Measurements from ENCODE around the gene SEZ6. TPM values are rescaled to one million over a fixed set of nuclear protein-coding genes. Genes with fewer than 3 reads are reported as not detected.

SEZ6 gene
- total and polyA plus RNA-seq, 10 of the 15 experiments (the other 5 are each of a cell fraction or from before 2014, with no cell fraction given): 0.05 to 0.87 (median 0.17) TPM; not detected in 4

GRCh38 chr17:29051194-29051593 lies 45.4 kb upstream of the SEZ6 start (continued):
- TF ChIP-seq CHD1 (IDR thresholded peaks at IDR 0.05; ENCODE audit: low read depth, low read length) (no peak), BCLAF1 (IDR thresholded peaks at IDR 0.05) (no peak), BRCA1 (IDR thresholded peaks at IDR 0.05; ENCODE audit: low read depth, low read length) (no peak), SMAD1 (IDR thresholded peaks at IDR 0.05; ENCODE audit: low read depth, partially characterized antibody) (no peak)

- RAD21 ChIA-PET (ENCODE audit: unreplicated experiment): no interaction called here
- H4K20me1 ChIP-seq (ENCODE audit: control insufficient read depth, insufficient read depth): no peaks in the 10 kb centered on the region
- CTCF ChIA-PET: no interaction called here
- peaks cover 2 to 4% of the 10 kb centered on the region in 2 experiments; a peak in 3 of 4 replicates for H3K27me3 ChIP-seq (replicated peaks in 1 of 2; ENCODE audit: control insufficient read depth in 2 of 2, insufficient read depth in 2 of 2, low read length in 1 of 2)
- no peak for DNase-seq (ENCODE audit: low read depth, low spot score)
- H2AFZ ChIP-seq (ENCODE audit: control insufficient read depth, low read depth, low read length): no peak overlapping the region
- FAIRE-seq: no peak
- no peak overlapping the region for H3K4me2 ChIP-seq (ENCODE audit: control insufficient read depth, insufficient read depth)
- H3K27ac ChIP-seq (ENCODE audit: control insufficient read depth, insufficient read depth): no peak overlapping the region
- WGBS (ENCODE audit: insufficient coverage, insufficient replicate concordance, low lambda C conversion rate, missing lambda C conversion rate): 38% methylated on average over 5 of the region's 5 CpGs
- H3K4me3 ChIP-seq: no peak overlapping the region
- TF ChIP-seq, protein P1, sequence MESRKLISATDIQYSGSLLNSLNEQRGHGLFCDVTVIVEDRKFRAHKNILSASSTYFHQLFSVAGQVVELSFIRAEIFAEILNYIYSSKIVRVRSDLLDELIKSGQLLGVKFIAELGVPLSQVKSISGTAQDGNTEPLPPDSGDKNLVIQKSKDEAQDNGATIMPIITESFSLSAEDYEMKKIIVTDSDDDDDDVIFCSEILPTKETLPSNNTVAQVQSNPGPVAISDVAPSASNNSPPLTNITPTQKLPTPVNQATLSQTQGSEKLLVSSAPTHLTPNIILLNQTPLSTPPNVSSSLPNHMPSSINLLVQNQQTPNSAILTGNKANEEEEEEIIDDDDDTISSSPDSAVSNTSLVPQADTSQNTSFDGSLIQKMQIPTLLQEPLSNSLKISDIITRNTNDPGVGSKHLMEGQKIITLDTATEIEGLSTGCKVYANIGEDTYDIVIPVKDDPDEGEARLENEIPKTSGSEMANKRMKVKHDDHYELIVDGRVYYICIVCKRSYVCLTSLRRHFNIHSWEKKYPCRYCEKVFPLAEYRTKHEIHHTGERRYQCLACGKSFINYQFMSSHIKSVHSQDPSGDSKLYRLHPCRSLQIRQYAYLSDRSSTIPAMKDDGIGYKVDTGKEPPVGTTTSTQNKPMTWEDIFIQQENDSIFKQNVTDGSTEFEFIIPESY (IDR thresholded peaks at IDR 0.05): no peak
- TF ChIP-seq SPI1 (IDR thresholded peaks at IDR 0.05; ENCODE audit: borderline replicate concordance, insufficient read depth, low read depth, low read length) (no peak), ELK1 (IDR thresholded peaks at IDR 0.05; ENCODE audit: low read depth, low read length) (no peak), SMARCA5 (IDR thresholded peaks at IDR 0.05) (no peak), BRCA1 (IDR thresholded peaks at IDR 0.05; ENCODE audit: low read depth, low read length) (no peak), CBX5 (IDR thresholded peaks at IDR 0.05; ENCODE audit: low read depth) (no peak), RCOR1 (conservative IDR thresholded peaks at IDR 0.05; ENCODE audit: low read depth, low read length) (no peak), MEF2B (IDR thresholded peaks at IDR 0.05; ENCODE audit: partially characterized antibody, poor library complexity, severe bottlenecking) (no peak), SREBF2 (IDR thresholded peaks at IDR 0.05; ENCODE audit: low read length) (no peak), SMAD5 (IDR thresholded peaks at IDR 0.05; ENCODE audit: low read depth) (no peak), STAT3 (IDR thresholded peaks at IDR 0.05; ENCODE audit: low read depth, low read length) (no peak), TAF1 (IDR thresholded peaks at IDR 0.05; ENCODE audit: borderline replicate concordance, low read depth, low read length) (no peak)
- TF ChIP-seq, protein P2, sequence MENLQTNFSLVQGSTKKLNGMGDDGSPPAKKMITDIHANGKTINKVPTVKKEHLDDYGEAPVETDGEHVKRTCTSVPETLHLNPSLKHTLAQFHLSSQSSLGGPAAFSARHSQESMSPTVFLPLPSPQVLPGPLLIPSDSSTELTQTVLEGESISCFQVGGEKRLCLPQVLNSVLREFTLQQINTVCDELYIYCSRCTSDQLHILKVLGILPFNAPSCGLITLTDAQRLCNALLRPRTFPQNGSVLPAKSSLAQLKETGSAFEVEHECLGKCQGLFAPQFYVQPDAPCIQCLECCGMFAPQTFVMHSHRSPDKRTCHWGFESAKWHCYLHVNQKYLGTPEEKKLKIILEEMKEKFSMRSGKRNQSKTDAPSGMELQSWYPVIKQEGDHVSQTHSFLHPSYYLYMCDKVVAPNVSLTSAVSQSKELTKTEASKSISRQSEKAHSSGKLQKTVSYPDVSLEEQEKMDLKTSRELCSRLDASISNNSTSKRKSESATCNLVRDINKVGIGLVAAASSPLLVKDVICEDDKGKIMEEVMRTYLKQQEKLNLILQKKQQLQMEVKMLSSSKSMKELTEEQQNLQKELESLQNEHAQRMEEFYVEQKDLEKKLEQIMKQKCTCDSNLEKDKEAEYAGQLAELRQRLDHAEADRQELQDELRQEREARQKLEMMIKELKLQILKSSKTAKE (IDR thresholded peaks at IDR 0.05; ENCODE audit: low read depth, poor library complexity, severe bottlenecking): no peak
- H3K79me2 ChIP-seq (ENCODE audit: control insufficient read depth, insufficient read depth, low read length): no peaks in the 10 kb centered on the region
- H3K9ac ChIP-seq (ENCODE audit: control insufficient read depth, insufficient read depth, low read length): no peak overlapping the region
- no peaks in the 10 kb centered on the region for H3K9me3 ChIP-seq (replicated peaks; ENCODE audit: control insufficient read depth, insufficient read depth, low read length)
- no peaks in the 10 kb centered on the region for H3K4me1 ChIP-seq (ENCODE audit: control insufficient read depth, insufficient read depth, low read length)
- POLR2A ChIA-PET: no interaction called here
- H3K36me3 ChIP-seq (ENCODE audit: control insufficient read depth in 2 of 2, insufficient read depth in 2 of 2, low read length in 1 of 2): no peaks in the 10 kb centered on the region
- no peak for ATAC-seq
- no TSS peak for BruUV-seq (replicated peaks)
- in situ Hi-C loops (cut with MboI): no loop called here
- intact Hi-C loops (cut with micrococcal nuclease; ENCODE audit: unreplicated experiment): loop anchor here (10.0 kb wide), 1 partner anchor 75 kb away; no protein-coding TSS in a partner anchor
- SMC1A ChIA-PET (ENCODE audit: uncharacterized antibody, unreplicated experiment): no interaction called here
Measured at GRCh38 chr17:29050176-29050575, 44.3 kb upstream of the SEZ6 start.

Measured in GM12878 (cell line).